Activated CD4-positive, alpha-beta T cell treated with anti-CD3 and anti-CD28 coated beads, Interleukin-2, amount 50 U/mL, for 16 hours (primary cell): ENCODE data around the gene ALOX15B.
"Not testable (repeated sequence)": the region's sequence is repeated elsewhere in the genome, so short reads cannot be mapped to it uniquely, and the experiment has no call there.

ENCODE experiments used
- DNase-seq: peaks from one replicate; pipeline ENCODE4 v3.0.0-alpha.2; 2020

Gene ALOX15B

DNA sequence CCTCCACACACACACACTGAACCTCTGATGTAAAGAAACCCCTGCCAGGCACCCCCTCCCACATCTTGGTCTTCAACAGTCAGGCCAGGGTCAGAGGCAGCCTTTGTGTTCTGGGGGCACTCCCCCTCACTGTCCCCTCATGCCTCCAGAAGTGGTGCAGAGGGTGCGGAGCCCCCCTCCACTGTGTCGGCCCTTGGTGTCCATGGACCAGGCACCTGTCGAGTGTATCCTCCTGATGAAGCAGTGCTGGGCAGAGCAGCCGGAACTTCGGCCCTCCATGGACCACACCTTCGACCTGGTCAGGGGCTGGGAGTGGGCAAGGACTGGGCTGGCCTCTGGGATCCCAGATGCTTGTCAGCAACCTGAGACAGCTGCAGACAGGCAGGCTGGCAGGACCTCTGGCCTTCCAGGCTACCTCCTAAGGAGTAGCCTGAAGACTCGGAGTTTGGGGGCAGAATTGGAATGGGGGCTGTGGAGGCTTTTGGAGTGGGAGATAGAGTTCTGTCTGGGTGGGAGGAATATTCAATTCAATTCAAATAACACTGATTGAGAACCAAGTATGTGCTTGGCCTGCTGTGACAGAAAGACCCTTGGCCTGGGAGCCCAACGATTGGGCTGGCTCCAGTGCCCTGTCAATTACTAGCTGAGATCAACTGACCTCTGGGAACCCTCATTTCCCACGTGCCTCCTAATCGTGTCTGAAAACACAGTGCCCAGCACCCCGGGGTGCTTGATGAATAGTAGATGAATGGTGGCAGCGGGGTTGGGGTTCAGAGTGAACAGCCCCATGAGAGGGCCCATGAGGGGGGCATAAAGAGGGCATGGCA, 24.9 kb upstream of the ALOX15B start:
- no peak for DNase-seq

DNA sequence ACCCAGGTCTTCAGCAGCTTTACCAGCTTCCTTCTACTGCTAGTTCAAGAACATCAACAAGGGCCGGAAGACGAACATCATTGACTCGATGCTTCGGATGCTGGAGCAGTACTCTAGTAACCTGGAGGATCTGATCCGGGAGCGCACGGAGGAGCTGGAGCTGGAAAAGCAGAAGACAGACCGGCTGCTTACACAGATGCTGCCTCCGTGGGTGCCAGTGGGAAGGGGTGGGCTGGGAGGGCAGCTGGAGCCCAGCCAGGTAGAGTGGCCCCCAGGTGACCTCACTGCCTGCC, 24.4 kb upstream of the ALOX15B start:
- no peak for DNase-seq

GRCh38 chr17:8015236-8015956, 23.5 kb upstream of the ALOX15B start:
- DNase-seq = no peak

DNA sequence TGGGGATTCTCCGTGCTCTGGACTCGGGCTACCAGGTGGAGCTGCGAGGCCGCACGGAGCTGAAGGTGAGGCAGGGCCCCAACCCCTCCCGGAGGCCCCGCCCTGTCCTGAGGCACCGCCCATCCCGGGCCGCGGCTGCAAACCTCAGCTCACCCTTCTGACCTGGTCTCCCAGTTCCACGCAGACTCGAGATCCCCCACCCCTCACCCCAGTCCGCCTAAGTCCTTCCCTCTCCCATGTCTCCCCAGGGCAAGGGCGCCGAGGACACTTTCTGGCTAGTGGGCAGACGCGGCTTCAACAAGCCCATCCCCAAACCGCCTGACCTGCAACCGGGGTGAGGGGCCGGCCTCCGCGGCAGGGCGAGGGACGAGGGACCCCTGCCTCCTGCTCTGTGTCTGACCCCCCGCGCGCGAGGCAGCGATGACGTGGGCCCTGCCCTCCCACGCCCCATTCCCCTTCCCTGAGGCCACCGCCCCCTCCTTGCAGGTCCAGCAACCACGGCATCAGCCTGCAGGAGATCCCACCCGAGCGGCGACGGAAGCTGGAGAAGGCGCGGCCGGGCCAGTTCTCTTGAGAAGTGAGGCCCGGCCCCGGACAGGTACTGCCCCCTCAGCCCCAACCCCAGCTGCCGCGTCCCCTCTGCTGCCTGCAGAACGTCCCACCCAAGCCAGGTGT, 22.8 kb upstream of the ALOX15B start:
- no peak for DNase-seq

- peak; percentile 65 for DNase-seq
Measured at GRCh38 chr17:8016632-8017424, 22.0 kb upstream of the ALOX15B start.

DNA sequence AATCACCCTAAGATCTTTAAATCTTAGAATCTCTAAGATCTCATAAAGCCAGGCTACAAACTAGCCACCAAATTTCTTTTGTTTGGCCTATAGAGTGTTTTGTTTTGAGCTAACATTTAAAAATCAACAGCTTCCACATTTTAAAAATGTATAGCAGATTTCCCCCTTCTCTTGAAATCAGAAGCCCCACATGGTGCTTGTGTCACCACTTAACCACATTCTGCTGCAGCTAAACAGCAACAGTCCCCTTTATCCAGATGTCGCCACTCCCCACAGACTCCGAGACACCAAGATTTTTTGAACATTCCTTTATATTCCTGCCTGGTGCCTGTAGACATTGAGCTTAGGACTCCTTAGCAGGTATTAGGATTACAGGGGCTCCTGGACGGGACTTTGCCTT, 20.4 kb upstream of the ALOX15B start:
- DNase-seq = no peak

- DNase-seq = no peak
Measured at GRCh38 chr17:8019166-8019565, 19.7 kb upstream of the ALOX15B start.

GRCh38 chr17:8019665-8020650, 18.9 kb upstream of the ALOX15B start:
- no peak for DNase-seq

- no peak for DNase-seq
Measured at GRCh38 chr17:8020776-8021564, 17.9 kb upstream of the ALOX15B start.

DNA sequence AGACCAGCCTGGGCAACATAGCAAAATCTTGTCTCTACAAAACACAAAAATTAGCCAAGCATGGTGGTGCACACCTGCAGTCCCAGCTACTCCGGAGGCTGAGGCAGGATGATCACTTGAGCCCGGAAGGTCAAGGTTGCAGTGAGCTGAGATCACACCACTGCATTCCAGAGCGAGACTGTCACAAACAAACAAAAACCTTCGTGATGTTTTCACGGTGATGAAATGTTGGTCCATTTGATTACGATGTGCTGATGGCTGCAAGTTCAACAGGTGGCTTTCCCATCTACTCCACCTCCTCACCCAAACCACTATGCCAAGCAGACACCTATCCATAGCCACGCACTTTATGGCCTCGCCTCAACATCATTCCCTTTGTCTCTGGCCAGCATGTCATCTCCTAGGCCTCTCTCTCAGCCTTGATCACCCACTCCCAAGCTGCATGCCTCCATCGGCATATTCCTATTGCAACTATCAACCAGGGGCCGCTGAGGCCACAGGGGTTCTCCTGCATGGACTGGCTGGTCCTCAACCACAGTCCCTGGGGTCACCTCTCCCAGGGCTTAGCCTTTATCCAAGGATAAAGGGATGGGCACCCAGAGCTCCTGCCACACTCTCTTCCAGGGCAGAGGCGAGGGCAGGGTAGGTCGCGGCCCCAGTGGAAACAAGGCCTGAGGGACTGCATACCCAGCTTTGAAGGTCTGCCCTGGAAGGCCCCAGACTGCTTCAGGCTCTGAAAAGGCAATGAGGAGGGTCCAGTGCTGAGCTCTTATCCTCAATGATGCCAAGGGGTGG, 17.1 kb upstream of the ALOX15B start:
- DNase-seq = no peak

GRCh38 chr17:8022360-8023003, 16.4 kb upstream of the ALOX15B start:
- DNase-seq = no peak

- not testable (repeated sequence) for DNase-seq
Measured at GRCh38 chr17:8024161-8024560, 14.7 kb upstream of the ALOX15B start.

DNA sequence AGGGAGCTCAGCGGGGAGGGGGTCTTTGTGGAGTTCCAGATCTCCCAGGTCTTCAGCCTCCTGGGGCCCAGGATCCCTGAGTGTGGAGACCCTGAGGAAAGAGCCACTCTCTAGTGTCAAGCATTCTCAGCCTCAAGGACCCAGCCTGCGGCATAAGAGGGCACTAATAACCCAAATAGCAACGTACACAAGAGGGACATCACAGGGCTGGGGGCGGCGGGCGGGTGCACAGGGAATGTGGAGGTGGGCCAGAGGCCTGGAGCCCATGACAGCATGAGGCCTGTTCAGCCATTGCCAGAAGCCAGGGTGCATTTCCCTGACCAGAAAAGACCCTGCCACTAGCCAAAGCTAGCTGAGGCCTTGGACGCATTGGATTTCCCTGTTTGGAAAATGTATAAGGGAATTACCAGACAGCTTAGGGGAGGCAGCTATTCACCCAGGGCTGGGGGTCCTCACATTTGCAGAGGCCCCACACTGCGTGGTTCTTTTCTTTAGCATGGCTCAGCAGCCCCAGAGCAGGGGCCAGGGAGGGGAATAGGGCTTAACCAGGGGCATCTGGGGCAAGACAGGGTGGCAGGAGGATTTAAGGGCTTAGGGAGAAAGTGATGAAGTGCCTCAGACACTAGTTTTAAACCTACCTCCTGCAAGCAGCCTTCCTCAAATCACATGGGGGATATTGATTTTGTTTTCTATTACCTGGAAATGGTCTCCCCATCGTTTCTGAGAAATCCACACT, 13.5 kb upstream of the ALOX15B start:
- no peak for DNase-seq

GRCh38 chr17:8029121-8029520, 9.7 kb upstream of the ALOX15B start:
- DNase-seq = no peak

GRCh38 chr17:8031261-8031661, 7.6 kb upstream of the ALOX15B start:
- no peak for DNase-seq

- no peak for DNase-seq
Measured at GRCh38 chr17:8031950-8032349, 6.9 kb upstream of the ALOX15B start.

DNA sequence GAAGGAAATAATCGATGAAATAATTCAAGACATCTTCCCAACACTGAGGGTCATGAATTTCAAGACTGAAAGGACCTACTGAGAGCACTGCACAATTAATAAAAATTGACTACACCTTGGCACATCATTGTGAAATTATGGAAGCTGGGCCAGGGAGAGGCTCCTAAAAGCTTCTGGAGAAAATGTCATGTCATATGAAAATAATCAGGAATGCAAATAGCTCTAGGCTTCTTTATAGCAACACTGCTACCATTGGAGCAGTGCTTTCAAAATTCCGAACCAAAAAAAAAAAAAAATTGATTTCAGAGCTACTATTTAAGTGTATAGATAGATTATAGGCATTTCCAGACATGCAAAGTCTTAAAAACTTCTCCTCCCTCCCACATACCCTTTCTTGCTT, 6.4 kb upstream of the ALOX15B start:
- no peak for DNase-seq

DNA sequence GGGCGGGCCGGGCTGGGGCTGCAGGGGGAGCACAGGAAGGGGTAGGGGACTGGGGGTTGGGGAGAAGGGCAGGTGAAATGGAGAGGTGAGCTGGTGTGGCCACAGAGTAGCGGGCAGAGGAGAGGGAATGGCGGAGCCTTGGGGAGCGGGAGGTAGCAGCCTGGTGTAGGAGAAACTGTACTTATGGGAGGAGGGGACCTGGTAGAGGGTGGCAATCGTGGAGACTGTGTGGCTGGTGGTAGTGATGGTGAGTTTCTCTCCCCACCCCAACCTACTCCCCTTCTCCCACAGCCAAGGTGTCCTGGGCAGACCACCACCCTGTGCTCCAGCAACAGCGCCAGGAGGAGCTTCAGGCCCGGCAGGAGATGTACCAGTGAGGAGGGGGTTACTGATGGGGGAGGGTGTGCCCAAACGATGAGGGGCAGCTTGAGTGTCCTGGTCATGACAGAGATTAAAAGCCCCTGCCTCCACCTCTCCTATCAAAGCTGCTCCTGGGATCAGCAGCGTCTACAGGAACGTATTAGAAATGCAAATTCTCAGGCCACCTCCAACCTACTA, 831 bp downstream of the ALOX15B start:
- DNase-seq = no peak
